HG03064 (cell line): ENCODE data around the gene PLAU.

Source experiments
- ATAC-seq: cut with Tn5 transposase; IDR thresholded peaks from one replicate; pipeline ENCODE4 v1.9.1; 2021; ENCODE audit warnings: low read depth; ENCODE audit not compliant: unreplicated experiment

Gene PLAU

GRCh38 chr10:73910764-73911552 lies at the start of gene PLAU:
PLAU (plus strand) TSS chr10:73911132; CDS start chr10:73911556, 424 bp downstream.
- no peak for ATAC-seq

DNA sequence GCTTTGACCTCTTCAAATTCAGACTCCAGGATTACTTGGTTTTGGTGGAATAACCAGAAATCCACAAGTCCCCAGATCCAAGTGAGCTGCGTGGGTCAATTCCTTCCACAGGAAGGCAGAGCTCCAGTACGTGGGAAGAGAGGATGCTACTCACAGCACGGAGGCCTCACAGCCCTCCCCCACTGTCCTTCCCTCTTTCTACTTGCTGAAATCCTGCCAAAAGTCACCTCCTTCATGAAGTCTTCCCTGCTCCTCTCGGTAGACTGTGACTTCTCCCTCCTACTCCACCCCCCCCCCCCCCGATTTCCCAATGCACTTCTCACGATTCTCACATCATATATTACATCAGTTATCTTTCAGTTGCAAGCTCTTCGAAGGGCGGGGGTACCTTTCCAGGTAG lies 48.9 kb upstream of the PLAU start:
- ATAC-seq = no peak

GRCh38 chr10:73863039-73863817 lies 47.7 kb upstream of the PLAU start:
- no peak for ATAC-seq

DNA sequence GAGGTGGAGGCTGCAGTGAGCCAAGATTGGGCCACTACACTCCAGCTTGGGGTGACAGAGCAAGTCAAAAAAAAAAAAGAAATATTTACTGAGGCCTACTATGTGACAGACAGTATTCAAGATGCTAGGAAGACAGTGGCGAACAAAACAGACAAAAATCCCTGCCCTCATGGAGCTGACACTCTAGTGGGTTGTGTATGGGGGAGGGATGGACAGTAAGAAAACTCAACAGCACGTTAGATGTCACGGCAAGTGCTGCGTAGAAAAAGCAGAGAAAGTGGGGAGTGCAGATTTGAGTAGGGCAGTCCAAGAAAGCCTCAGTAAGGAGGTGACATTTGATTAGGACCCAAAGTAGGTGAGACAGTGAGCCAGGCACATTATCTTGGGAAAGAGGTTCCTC lies 46.7 kb upstream of the PLAU start:
- no peak for ATAC-seq

GRCh38 chr10:73865107-73865458 lies 45.8 kb upstream of the PLAU start:
- ATAC-seq = no peak

- ATAC-seq = no peak
Observed at GRCh38 chr10:73865459-73866442, 45.2 kb upstream of the PLAU start.

DNA sequence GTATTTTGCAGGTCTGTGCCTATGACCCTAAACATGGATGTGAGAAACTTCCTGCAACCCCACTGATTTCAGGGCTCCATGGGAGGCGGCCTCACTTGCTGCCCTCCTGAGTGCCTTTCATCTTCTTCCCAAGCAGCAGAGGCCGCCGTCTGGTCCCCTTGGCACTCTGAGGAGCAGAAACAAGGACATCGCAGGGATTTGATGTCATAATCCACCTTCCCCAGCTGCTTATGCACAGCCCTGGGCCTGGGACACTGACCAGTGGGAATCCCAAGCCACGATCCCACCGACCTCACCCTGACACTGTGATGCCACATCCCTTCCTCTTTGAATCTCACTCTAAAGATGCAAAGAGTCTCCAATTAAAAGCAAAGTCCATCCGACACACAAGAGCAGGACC lies 44.3 kb upstream of the PLAU start:
- ATAC-seq = no peak

- no peak for ATAC-seq
Observed at GRCh38 chr10:73867126-73867807, 43.7 kb upstream of the PLAU start.

GRCh38 chr10:73867871-73868631 lies 42.9 kb upstream of the PLAU start:
- ATAC-seq = no peak

- ATAC-seq = no peak
Observed at GRCh38 chr10:73868655-73869195, 42.2 kb upstream of the PLAU start.

DNA sequence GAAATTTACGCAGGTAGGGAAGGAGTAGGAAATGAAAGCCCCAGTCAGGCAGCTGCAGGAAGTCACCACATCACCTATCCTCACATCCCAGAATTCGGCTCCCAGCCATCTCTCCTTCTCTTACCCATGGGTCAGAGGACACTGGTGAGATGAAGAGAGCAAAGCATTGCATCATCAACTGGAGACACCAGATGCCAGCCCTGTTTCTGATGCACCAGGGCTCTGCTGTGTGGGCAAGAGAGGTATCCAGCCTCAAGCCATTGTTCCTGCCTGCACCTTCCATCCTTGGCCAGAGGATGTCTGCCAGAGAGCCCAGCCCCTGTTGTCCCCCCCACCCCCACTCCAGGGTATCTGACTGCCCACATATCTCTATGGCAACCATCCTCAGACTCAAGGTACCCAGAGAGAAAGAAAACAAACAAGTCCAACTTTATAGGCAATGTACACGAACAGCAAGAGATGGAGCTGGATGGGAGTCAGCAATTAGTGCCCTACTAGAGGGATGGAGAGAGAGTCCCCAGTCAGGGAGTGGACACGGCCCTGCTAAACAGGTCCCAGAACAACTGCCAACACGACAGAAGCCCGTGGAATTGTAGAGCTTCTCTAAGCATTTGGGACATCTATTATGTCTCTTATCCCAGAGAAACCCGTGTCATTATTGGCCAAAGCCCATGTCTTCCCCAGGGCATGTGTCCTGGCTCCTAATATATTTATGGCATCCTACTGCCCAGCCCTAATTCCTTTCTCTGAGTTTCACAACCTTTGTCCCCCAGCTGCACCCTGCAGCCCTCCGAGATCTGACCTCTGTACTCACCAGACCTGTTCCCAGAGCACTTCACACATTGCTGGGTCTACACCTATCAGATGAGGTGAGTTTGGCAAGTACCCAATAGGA lies 39.4 kb upstream of the PLAU start:
- no peak for ATAC-seq

DNA sequence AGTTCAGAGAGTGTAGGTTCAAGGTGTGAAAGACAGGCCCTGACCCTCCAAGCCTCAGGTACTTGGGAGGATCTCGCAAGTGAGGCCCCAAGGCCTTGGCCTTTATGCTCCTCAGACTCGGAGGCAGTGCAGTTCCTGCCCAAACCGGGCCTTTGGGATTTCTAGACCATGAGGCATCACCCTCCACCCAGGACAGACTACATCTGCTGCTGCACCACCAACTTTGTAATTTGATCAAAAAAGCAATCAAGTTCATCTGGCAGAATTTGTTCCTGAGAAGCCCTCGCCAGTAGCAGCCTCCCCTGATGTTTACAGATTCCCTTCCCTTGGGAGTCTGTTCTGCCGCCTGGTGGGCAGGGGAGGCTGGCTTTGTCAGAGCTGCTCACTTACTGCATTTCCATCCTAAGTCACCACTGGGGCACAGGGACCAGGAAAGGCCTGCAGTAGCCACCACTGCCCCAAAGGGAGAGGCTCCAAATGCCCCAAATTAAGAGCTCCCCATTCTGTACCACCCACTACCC lies 38.7 kb upstream of the PLAU start:
- ATAC-seq = no peak

DNA sequence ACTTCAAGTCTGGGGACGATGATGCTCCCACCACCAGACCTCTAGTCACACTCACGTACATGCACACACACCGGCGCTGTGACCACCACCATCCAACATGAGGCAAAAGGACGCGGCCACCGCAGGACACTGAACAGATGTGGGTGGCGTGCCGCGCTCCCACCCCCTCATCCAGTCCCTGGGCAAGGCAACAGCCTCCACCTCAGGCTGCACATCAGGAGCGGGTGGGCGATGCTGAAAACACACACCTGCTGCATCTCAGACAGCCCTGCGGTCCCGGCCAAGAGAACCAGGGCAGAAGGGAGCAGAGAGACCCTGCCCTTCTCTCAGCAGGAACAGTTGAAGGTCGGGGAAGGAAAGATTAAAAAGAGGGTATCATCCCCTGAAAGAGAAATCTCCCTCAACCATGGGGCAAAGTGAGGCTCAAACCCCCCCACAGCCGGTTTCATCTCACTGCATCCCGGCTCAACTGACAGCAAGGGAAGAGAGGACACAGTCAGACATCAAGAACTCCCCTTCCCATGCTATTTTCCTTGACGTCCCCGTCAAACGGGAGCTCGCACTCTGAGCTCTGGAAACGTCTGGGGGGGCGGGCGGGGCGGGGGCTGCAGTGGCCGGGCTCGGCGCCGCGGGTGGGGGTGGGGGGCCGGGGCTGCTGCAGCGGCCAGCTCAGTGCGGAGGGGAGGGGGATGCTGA lies 37.6 kb upstream of the PLAU start:
- no peak for ATAC-seq

GRCh38 chr10:73873838-73874215 lies 37.1 kb upstream of the PLAU start:
- ATAC-seq = no peak

DNA sequence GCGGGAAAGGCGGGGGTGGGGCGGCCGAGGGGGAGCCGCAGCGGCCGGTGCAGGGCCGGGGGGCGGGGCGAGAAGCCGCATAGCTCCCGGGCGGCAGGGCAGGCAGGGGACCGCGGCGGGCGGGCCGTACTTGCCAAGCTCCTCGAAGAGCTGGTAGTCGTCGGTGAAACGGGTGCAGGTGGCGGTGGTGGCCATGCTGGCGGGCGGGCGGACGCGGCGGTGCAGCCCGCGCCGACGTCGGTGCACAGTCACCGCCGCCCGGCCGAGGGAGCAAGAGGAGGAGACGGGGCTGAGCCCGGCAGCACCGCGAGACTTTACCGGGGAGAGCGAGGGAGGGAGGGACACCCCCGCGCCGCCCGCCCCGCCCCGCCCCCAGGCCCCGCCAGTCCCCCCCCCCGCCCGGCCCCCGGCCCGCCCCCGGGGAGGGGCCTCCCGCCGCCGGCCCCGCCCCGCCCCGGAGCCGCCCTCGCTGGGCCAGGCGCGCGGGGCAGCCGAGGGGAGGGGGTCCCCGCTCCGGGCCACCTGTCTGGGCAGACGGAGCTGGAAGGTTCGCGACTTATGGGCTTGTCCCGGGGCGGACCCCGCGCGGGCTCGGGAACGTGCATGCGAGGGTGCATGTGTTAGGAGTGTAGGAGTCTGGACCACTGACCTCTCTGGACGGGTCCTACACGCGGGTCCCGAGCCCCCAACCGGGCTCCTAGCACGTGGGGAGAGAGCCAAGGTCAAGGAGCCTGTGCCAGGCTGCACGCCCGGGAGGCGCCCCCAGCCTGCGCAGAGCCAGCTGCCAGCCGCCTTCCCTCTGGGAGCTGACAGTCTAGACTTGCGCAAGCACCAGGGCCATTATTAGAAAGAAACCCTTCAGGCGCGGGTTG lies 36.4 kb upstream of the PLAU start, which contains the start of gene CAMK2G:
Gene CAMK2G (minus strand): TSS at position 289 of the 872 bp plus-strand sequence. CDS start 94 bp downstream, at position 195.
- ATAC-seq = peak; percentile 55

GRCh38 chr10:73875139-73875475 lies 35.8 kb upstream of the PLAU start:
- ATAC-seq = no peak

DNA sequence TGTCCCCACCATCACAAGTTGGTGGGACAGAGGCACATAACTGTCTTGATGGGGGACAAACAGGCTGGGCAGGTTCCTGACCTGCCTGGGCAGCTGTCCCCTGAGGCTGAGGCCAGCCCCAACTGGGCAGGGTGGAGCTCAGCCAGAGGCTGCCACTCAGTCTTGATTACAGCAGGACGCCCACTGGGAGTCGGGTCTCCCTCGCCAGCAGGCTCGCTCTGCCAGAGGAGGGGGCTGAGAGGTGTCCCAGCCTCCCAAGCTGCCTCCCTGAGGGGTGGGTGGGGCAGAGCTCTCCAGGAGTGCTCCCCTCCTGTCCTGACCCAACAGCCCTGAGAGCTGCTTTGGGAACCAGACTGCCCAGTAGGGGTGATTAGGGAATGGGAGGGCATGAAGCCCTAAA lies 34.8 kb upstream of the PLAU start:
- ATAC-seq = no peak
